CD4-positive, alpha-beta T cell treated with Interleukin-4 for 1 hour (primary cell): ENCODE data around the gene HOXD4.

Source experiments
- DNase-seq, 2 donors: peaks; one replicate each; pipeline ENCODE4 v3.0.0-alpha.2; 2020 to 2022

HOXD4 gene

DNA sequence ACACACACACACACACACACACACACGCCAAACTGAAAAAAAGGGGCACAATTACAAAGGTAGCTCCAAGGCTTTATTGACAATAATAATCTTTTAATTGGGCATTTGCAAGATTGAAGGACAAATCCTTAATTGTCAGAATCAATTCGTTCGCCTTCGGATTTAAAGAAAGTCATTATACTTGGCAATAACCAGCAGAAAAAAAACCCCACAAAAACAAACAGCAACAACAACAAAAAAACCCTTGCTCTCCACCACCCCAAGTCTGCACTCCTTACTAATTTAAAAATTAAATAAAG, 23.6 kb upstream of the HOXD4 start:
- no peak for DNase-seq

DNA sequence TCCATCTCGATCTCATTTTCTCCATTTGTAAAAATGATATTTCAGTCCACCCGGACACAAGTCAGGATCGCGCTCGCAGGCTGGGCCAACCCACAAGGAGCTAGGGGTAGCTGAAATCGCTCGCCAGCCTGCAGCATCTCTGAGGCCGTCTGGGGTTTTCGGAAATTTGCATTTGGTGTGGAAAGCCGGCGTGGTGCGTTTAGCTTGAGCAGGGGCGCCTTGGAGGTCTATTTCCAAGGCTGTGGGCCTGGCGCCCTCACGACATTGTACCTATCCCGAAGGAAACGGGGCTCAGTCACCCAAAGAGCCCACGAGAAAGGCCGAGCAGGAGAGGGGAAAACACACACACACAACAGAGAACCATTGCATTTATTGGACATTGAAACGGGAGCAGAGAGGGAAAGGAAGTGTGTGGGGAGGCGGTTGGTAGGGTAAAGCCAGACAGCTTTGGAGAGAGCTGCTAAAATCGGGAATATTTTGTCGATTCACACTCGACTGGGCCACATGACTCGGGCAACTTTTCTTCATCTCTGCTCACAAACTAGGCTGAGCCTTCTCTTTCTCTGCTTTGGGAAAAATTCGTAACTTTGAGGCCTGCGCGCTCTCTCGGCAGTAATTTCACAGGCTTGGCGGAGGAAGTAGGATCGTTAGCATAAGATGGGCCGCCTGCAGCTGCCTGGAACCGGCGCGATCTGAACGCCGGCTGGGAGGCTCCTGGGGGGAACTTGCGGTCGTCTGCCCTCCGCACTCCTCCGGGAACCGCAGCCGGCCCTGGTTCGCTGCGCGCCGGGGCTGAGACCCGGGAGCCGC, 23.0 kb upstream of the HOXD4 start:
- DNase-seq, result no peak

DNA sequence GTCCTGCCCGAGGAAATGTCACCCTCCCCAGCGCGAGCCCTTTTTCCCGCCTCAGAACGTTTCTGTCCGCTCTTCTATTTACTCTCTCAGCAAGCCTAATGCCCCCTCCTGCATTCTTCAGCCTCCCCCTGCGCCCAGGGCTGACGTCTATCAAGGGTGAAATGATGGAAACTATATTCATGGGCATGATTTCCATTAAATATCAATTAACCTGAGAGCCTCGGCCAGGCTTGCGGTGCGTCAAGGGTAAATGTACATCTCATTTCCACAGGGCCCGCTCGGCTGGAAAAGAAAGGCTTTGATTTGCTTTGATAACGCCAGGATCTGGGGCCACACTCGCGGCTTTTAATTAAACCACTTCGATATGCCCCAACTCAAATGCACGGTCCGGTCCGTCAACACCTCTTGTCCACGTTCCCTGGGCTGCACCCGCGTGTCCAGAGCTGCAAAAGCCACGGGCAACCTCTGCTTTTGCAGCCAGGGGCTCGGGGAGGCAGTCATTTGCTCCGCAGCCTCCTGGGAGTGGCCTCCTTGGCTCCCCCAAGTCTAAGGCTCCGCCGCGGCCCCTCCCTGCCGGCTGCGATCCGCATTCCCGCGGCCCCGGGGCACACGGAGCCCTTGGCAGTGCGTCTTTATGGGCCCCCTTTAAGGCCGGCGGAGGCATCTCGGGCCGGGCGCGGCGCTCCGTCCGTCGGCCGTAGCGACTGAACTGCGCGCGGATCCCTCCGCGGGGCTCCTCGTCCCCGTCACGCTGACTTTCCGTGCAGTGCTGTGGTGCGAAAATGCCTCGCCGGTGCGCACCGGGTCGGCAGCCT, 22.2 kb upstream of the HOXD4 start, which contains the start of gene HOXD8:
HOXD8 (plus strand) TSS at position 724 of the 815 bp plus-strand sequence. CDS start 662 bp downstream, outside the sequence.
- DNase-seq, result no peak

DNA sequence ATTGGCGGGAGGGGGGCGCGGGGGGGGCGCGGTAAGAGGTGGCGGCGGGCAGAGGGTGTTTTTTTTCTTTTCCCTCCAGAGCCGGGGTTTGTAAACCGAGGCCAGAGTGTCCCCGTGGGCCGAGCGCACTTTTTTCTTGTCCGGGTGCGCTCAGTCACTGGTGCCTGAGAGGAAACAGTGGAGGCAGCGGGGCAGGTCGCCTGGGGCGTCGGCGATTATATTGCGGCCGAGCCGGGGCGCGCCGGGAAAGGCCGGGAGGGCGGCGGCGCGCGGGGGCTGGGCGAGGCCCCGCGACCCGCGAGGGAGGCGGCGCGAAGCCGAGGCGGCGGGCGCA, 21.6 kb upstream of the HOXD4 start:
- no peak for DNase-seq

DNA sequence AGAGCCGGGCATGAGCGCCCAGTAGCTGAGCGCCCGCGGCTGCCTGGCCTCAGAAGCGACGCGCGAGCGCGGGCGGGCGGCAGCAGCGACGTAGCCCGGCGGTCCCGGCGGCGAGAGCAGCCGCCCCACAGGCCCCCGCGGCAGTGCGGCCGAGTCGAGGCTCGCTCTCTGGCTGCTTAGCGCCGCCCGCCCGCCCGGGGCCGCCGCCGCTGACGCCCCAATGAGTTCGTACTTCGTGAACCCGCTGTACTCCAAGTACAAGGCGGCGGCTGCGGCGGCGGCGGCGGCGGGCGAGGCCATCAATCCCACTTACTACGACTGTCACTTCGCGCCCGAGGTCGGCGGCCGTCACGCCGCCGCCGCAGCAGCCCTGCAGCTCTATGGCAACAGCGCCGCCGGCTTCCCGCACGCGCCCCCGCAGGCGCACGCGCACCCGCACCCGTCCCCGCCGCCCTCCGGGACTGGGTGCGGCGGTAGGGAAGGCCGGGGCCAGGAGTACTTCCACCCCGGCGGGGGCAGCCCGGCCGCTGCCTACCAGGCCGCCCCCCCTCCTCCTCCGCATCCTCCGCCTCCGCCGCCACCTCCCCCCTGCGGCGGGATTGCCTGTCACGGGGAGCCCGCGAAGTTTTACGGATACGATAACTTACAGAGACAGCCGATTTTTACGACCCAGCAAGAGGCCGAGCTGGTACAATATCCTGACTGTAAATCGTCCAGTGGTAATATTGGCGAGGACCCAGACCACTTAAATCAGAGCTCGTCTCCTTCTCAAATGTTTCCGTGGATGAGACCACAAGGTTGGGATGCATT, 21.0 kb upstream of the HOXD4 start:
- DNase-seq, result no peak

DNA sequence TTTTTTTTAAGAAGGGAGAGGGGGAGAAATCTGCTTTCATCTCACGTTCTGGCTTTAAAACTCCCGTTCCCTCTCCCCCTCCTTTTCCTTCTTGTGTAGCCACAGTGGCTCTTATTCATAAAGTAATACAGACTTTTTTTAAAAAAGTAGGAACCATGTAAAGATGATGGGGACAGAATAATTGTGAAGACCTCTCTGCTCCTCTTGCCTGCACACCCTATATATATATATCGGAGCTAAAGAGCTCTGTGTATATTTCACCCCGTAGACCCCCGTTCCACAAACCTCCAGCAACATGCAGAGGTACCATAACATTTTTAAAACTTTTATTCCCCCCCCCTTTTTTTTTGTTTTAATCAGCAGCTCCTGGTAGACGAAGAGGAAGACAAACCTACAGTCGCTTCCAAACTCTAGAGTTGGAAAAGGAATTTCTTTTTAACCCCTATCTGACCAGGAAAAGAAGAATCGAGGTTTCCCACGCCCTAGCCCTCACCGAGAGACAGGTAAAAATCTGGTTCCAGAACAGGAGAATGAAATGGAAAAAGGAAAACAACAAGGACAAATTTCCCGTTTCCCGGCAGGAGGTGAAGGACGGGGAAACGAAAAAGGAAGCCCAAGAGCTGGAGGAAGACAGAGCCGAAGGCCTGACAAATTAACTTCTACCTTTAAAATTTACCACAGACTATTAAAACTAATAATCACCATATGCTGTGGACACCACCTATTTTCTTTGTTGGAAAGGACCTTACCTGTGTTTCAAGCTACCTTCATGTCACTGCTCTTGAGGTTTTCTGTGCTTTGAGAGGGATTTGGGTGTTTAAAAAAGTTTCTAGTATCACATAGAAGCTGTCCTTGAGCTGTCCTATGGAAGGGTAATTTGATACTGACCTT, 20.1 kb upstream of the HOXD4 start:
- no peak for DNase-seq

DNA sequence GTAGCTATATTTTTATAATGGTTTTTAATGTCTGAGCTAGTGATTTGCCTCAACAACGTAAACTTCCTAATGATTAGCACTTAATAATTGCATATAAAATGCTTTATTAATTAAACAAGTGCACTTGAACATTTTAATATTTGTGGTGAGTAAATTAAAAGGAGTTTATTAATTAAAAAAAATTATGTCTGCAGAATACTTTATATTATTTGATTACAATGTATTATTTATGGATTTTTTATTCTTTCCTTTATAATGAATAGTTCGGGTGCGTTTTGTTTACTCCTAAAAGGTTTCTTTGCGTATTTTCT, 19.5 kb upstream of the HOXD4 start:
- no peak for DNase-seq

DNA sequence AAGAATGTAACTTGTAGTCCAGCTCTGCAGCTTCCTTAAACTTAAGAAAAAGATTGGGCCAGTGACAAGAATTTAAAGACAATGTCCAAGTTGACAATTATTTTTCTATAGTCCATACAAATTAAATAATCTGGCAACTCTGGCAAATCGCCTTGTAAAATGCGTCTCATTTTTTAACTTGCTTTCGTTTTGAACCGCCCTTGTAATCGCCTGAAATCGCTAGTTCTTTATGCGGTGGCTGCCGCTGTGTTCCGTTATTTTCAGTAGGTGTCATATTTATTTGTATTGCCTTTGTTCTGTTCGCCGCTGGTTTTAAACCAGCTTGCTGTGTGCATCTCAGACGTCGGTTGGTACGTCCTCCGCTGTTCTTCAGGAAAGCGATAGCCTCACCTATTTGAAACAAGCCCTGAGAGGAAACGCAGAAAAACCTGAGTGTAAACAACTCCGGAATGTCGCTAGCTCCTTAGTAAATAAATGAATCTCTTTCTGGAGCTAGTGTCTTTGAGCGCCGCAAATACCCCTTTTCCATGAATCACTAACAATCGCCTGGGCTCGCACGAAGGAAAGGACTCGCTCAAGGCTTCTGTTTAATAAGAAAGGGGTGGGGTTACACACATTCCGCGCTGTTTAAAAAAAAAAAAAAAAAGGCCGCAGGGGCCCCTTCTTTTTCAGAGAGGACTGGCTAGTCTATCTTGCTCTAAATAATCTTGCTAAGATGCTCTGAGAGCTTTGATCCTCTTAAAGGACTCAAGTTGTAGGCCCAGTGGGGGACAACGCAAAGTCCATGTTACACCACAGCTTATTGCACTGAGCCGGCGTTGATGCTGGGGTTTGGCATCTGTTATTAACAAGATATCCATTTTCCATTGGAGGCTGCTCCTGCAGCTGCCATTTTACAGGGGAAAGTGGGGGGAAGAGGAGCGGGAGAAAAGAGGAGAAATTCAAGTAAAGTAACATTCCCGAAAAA, 18.9 kb upstream of the HOXD4 start:
- DNase-seq, result peak in 1 of 2 donors; percentile 30

DNA sequence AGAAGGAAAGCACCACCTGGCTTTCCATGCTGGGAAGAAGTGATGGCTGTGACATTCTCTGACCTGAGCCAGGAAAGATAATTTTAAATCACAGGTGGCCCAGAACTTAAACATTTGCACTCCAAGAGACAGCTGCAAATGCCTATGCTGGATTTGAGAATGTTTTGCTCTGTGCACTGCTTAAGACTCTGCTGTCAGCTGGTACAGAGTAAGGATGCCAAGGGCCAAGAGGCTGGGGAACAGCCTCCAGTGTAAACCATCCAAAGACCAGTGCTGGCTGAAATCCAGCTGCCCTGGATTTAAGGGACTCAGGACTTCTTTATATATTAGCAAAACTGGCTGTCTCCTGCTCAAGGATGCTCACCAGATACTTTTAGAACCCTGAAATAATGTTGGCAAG, 18.0 kb upstream of the HOXD4 start:
- no peak for DNase-seq

DNA sequence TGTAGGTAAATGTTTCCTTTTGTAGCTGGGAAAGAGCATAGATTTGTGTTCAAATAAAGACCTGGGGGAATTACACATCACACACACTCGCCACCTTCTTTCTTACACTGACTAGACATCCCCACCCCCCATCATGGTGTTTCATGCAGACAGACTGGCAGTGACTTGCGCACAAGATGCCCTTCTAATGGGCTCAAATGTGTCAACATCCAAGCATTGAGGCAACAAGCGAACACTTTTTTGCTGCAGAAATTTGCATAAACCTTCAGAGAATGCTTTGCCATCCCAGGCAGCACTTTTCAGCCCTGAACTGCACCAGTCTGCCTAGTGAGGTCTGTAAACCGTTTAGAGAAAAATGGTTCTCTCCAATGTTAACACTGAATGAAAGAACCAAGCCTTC, 17.3 kb upstream of the HOXD4 start:
- no peak for DNase-seq

DNA sequence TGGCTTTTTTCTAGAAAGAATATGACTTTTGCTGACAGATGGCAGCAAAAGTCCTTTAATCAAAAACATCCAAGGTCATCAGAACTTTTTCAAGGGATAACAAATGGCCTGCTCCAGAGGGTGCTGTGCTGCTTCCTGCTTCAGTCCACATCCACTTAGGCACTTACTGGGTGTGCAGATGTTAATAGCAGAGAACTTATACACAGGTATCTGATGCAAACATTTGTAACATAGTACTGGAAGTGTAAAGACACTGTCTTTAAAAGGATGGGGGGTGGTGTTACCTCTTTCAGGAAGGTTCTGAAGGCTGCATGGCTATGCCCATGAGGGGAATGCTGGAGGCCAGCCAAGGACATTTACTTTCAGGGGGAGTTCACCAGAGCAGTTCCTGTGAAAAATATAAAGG, 16.3 kb upstream of the HOXD4 start:
- no peak for DNase-seq

DNA sequence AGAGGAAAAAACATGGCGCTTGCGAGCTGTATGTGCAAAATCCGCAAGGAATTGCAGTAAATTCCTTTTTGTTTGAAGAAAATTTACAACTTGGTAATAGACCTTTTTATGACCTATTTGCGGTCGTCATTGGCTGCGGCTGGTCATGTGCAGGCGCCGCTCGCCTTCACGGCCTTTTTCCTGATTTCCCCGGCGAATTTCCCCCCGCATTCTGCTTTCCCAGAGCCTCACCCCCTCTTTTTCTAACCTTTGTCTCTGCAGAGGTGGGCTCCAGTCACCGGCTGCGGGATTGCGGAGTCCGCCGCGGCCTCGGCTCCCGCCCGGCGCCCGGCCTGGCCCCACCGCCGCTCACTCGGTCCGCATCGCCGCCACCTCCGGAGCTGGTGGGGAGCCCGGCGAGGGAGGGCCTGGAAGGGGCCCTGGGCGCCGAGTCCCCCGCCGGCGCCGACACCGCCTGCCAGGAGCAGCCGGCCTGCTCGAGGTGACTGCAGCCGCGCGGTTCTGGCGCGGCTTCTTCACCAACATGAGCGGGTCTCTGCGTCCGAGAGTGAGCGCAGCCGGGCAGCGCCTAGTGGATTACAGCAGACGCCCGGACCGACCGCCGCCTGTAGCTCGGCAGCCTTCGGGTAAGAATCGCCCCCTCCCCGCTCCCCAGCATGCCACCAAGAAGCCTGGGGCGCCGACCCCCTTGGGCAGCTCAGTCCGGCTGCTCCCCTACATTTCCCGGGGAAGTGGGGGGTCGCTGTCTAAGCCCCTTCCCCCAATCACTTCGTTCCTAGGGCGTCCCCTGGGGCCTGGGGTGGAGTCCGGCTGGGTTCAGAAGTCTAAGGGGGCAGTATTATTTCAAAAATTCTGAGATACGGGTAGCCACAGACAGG, 14.7 kb upstream of the HOXD4 start:
- DNase-seq, result no peak

DNA sequence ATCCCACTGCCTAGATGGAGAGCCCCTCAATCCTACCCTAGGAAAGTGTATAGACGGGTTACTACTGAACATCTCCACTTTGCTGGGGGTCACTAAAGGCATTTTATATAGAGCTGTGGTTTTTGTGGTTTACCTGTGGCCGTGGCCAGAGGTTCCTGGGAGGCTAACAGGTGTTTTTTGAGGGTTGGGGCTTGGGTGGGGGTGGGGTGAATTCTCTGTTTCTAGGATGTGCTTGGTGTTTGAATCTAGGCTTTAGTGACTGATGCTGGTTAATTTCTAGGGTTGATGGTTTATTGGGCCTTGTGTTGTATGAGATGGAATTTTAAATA, 14.1 kb upstream of the HOXD4 start:
- no peak for DNase-seq

DNA sequence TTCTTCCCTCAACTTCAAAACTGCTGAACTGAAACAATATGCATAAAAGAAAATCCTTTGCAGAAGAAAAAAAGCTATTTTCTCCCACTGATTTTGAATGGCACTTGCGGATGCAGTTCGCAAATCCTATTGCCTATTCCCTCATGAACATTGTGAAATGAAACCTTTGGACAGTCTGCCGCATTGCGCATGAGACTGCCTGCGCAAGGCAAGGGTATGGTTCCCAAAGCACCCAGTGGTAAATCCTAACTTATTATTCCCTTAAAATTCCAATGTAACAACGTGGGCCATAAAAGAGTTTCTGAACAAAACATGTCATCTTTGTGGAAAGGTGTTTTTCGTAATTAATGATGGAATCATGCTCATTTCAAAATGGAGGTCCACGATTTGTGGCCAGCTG, 13.4 kb upstream of the HOXD4 start:
- no peak for DNase-seq

DNA sequence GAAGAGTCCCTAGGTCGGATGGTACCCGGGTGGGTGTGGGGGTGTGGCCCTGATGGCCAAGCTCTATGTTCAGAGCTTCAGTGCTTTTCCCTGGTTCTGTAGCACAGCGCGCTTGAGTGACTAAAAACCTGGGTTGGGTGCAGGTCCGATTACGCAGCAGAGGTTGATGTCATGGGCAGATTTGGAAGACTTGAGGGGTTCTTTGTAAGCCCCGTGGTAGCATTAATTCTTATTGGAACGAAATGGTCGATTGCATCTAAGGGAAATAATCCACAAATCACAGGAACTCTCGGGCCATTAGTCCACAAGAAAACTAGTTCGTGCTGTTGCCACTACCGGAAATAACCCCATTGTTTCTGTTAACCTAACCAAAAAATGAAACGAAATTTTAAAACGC, 12.8 kb upstream of the HOXD4 start:
- DNase-seq, result no peak

DNA sequence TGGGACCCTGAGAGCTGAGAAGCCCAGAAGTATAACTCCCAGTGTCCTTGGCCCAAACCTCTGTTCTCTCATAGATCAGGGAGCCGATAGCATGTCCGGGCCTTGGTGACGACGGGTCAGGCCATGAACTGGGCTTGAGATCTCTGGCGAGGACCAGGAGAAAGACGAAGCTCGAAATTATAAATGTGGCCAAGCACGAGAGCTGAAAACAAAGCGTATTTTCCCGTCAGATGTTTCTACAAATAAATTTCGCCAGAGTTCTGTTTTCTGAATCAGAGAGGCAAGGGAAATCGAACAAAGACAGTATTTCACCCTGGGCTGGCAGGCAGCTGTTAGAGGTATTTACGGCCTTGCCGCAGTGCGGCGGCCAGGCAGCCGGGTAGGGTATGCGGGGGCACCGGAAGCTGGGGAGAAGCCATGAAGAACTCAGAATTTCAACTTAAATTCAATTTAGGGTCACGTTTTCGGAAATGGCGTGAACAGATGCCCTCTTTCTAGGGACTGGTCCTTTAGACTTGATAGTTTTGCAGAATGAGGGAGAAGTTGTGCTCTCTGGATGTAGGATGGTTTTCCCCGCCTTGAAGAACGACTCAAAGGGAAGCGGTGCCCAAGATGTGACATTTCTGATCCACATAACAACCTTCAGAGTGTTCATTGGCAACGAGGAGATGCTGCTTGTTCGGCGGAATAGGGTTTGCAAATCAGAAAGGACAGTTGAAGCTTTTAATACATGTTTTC, 12.3 kb upstream of the HOXD4 start:
- DNase-seq, result no peak

DNA sequence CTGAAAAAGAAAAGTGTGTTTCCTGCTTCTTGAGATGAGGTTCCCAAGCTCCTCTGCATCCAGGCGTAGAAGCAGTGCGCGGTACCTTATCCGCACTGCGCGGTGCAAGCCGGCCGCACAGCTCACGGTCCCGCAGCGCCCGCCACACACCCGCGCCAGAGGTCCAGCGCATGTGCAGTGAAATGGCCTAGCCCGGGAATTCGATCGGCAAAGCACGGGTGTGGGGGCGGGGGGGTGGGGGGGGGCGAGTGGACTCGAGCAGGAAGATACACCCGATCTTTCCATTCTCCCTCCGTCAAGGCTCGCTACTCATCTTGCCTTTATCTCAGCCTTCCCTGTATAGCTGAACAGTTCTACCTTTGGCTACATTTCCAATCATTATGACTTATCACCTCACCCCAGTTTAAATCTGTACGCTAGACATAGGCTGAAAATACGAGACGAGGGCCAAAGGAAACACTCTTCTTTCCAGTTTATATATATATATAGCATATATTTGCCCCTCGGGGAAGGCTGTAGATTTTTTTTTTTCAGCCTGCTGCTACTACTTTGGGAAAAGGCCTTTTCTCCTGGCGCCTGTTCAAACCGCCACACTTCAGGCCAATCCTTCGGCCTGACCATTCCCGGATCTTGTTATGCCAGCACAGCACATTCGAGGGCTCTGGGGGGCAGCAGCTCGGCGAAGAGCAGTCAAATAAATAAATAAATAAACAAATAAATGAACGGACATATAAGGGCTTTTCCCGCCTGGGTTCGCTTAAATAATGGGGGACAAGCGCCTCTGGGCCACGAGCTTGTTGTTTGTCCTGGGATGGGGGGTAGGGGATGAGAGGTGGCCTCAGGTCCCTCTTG, 11.5 kb upstream of the HOXD4 start:
- no peak for DNase-seq

DNA sequence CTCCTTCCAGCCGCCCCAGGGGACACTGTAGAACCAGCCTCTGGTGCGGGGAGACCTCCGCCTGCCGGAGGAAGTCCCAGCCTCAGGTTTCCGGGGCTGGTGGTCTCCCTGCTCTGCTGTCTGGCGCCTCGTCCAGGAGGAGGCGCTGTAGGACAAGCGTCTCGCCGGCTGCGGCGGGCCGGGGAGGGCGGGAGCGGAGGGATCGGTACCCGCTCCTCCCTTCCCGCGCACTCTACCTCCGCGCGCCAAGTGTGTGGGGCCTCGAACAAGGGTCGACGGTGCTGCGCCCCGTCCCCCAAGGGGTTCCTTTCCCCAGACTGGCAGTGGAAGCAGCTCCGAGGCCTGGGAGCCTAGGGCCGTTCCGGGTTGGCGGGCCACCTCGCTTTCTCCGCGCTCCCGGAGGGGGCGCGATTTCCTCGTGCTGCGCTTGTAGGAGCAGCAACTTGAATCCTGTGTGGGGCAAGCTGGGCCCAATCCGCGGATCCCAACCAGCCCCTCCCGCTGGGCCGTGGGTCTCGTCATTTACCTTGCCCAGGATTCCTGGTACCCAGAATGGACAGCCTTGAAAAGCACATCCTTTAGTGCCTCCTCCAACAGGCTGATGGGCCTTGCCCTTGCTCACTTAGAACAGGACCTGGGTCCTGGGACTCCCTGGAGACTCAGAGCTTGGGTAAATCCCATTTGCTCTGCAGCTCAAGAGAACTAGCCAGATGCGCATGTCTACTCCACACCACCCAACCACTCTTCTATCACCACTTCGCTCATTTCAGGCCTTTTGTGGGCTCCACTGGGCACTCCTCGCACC, 10.6 kb upstream of the HOXD4 start:
- peak; percentile 53 to 59 for DNase-seq
